NCI-H2029 treated with DMSO at 0.1 percent for 48 hours (cell line): ENCODE results near the gene FHL1.

ENCODE experiments used
- DNase-seq: peaks from one replicate; lab custom pipeline; 2025; lab: John Stamatoyannopoulos, UW

The FHL1 gene

DNA sequence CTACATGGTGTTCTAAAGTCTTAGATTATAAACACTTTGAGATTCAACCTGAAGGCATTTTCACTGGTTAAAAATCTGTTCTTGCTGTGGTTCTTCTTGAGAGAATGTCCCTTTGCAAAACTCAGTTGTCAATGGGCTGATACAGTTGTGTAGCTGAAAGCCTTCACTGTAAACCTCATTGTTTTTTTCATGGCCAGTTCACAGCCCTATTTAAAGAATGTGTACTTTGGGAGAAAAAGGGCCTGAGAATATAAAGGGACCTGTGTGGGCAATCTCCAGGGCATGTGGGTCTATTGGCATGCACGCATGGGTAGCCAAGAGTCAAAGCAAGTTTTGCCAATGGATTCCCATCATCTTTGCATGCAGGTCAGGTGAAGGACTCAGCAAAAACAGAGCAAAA lies 111.6 kb downstream of the FHL1 start:
- no peak for DNase-seq

DNA sequence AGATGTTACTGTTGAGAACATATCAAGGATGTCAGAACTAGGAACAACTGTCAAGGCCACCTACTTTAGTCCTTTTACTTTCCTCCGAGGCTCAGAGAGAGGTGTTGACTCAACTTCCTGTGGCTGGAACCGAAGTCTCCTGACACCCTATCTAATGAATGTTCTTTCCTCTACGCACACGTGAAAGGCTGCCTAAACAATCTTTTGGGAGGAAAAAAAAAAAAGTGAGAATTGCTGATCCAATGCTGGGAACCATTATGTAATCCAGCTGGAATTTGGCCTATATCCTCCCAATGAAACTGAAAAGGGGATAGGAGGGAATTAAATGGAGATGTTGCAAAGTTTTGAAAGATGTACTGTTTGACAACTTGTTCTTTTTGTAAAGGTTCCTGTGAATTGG lies 112.2 kb downstream of the FHL1 start:
- no peak for DNase-seq

DNA sequence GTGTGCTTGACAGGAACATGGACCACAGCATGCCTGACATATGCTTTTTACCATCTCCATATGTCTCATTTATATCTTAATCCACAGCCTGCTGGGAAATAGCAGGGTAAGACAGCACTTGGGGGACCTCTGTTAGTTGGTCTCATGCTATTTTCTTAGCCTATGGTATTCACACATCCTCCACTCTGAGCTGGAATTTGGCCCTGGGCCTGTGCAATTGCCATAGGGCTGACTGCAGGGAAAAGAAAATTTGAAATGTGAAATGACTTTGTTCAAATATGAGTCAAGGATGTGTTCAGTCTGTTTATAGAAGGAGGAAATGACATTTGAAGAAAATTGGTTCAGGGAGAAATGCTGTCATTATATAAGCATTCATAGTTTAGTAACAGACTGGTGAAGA lies 113.4 kb downstream of the FHL1 start:
- DNase-seq: no peak
